H7 (cell line): ENCODE data around the gene ZSWIM5. TPM values are rescaled to one million over a fixed set of nuclear protein-coding genes. Genes with fewer than 3 reads are reported as not detected.

ENCODE experiments used
- DNase-seq: peaks from one replicate; pipeline ENCODE4 v3.0.0; 2012
- H3K27me3 ChIP-seq: 2 replicates; pipeline ENCODE4 v1.6.0; 2011; ENCODE audit warnings: mild to moderate bottlenecking, low read length; ENCODE audit not compliant: control insufficient read depth, insufficient read depth
- H3K36me3 ChIP-seq: replicated peaks from 2 replicates; pipeline ENCODE4 v1.5.1; 2011; ENCODE audit warnings: low read length; ENCODE audit not compliant: control insufficient read depth, insufficient read depth
- H3K4me3 ChIP-seq: 2 replicates; pipeline ENCODE4 v1.5.1; 2011; ENCODE audit warnings: low read depth, mild to moderate bottlenecking, control low read depth, low read length, moderate library complexity; ENCODE audit not compliant: insufficient read depth
- total RNA-seq: library from RNA; depleted of rRNA; stranded (reverse); fragments of >200 nt; shearing (Covaris generic); gene quantifications from 2 replicates; pipeline ENCODE4 v1.2.3, GENCODE V29; 2014

Gene ZSWIM5
- total RNA-seq, 1 experiment from 2014 or later: 4.7 TPM

- H3K4me3 ChIP-seq: no peak overlapping the region
These were observed 146.6 kb downstream of the ZSWIM5 start for GRCh38 chr1:45059829-45060228.

GRCh38 chr1:45057542-45057941 is 148.9 kb downstream of the ZSWIM5 start:
- H3K27me3 ChIP-seq: no peaks in the 10 kb centered on the region
- no peak for DNase-seq
- H3K4me3 ChIP-seq: no peak overlapping the region
- no peaks in the 10 kb centered on the region for H3K36me3 ChIP-seq

More at GRCh38 chr1:45059829-45060228, 146.6 kb downstream of the ZSWIM5 start:
- DNase-seq: no peak
- H3K36me3 ChIP-seq: no peaks in the 10 kb centered on the region
- no peaks in the 10 kb centered on the region for H3K27me3 ChIP-seq

- DNase-seq: no peak
- Histone ChIP-seq H3K4me3 (no peak overlapping the region), H3K27me3 (no peaks in the 10 kb centered on the region), H3K36me3 (no peaks in the 10 kb centered on the region)
These were observed 155.2 kb downstream of the ZSWIM5 start for GRCh38 chr1:45051005-45051772.

- no peak overlapping the region for H3K4me3 ChIP-seq
- no peaks in the 10 kb centered on the region for H3K36me3 ChIP-seq
- DNase-seq: no peak
- H3K27me3 ChIP-seq: no peaks in the 10 kb centered on the region
These were observed 159.4 kb downstream of the ZSWIM5 start for GRCh38 chr1:45047032-45047431.

GRCh38 chr1:45044916-45045315 is 161.5 kb downstream of the ZSWIM5 start:
- no peak for DNase-seq
- no peaks in the 10 kb centered on the region for H3K36me3 ChIP-seq
- H3K4me3 ChIP-seq: no peak overlapping the region
- no peaks in the 10 kb centered on the region for H3K27me3 ChIP-seq

- no peaks in the 10 kb centered on the region for H3K36me3 ChIP-seq
- no peak overlapping the region for H3K4me3 ChIP-seq
- no peak for DNase-seq
- no peaks in the 10 kb centered on the region for H3K27me3 ChIP-seq
These were observed 163.3 kb downstream of the ZSWIM5 start for GRCh38 chr1:45043094-45043493.

GRCh38 chr1:45040297-45040696 is 166.1 kb downstream of the ZSWIM5 start:
- H3K27me3 ChIP-seq: no peaks in the 10 kb centered on the region
- no peaks in the 10 kb centered on the region for H3K36me3 ChIP-seq
- H3K4me3 ChIP-seq: no peak overlapping the region
- no peak for DNase-seq

- no peaks in the 10 kb centered on the region for H3K27me3 ChIP-seq
- H3K4me3 ChIP-seq: no peak overlapping the region
- no peaks in the 10 kb centered on the region for H3K36me3 ChIP-seq
- DNase-seq: no peak
These were observed 167.6 kb downstream of the ZSWIM5 start for GRCh38 chr1:45038661-45039364.

GRCh38 chr1:45038240-45038639 is 168.2 kb downstream of the ZSWIM5 start:
- Histone ChIP-seq H3K27me3 (no peaks in the 10 kb centered on the region), H3K36me3 (no peaks in the 10 kb centered on the region), H3K4me3 (no peak overlapping the region)
- DNase-seq: no peak

GRCh38 chr1:45037456-45037855 is 168.9 kb downstream of the ZSWIM5 start:
- H3K36me3 ChIP-seq: no peaks in the 10 kb centered on the region
- no peak overlapping the region for H3K4me3 ChIP-seq
- DNase-seq: no peak
- no peaks in the 10 kb centered on the region for H3K27me3 ChIP-seq

- DNase-seq: no peak
- Histone ChIP-seq H3K27me3 (no peaks in the 10 kb centered on the region), H3K4me3 (no peak overlapping the region), H3K36me3 (no peaks in the 10 kb centered on the region)
These were observed 170.6 kb downstream of the ZSWIM5 start for GRCh38 chr1:45035631-45036301.

GRCh38 chr1:45033356-45033755 is 173.0 kb downstream of the ZSWIM5 start:
- no peaks in the 10 kb centered on the region for H3K27me3 ChIP-seq
- no peak overlapping the region for H3K4me3 ChIP-seq
- H3K36me3 ChIP-seq: no peaks in the 10 kb centered on the region
- DNase-seq: no peak

- Histone ChIP-seq H3K36me3 (no peaks in the 10 kb centered on the region), H3K4me3 (no peak overlapping the region), H3K27me3 (no peaks in the 10 kb centered on the region)
- no peak for DNase-seq
These were observed 173.6 kb downstream of the ZSWIM5 start for GRCh38 chr1:45032837-45033236.

GRCh38 chr1:45026446-45026845 is 180.0 kb downstream of the ZSWIM5 start:
- no peak for DNase-seq
- H3K27me3 ChIP-seq: no peaks in the 10 kb centered on the region
- H3K36me3 ChIP-seq: no peaks in the 10 kb centered on the region
- no peak overlapping the region for H3K4me3 ChIP-seq

GRCh38 chr1:45023663-45024062 is 182.7 kb downstream of the ZSWIM5 start:
- no peaks in the 10 kb centered on the region for H3K36me3 ChIP-seq
- DNase-seq: no peak
- no peaks in the 10 kb centered on the region for H3K27me3 ChIP-seq
- H3K4me3 ChIP-seq: no peak overlapping the region
